K562 (cell line): ENCODE measurements around the gene PIKFYVE. TPM values are rescaled to one million over a fixed set of nuclear protein-coding genes. Genes with fewer than 3 reads are reported as not detected.

Experiments used
- ATAC-seq: fragments of 200-7000 bp; cut with Tn5 transposase; 3 replicates; pipeline ENCODE4 v1.9.1; 2020; ENCODE audit warnings: moderate library complexity
- Bru-seq: library from RNA; stranded (reverse); fragments of 400-500 nt; gene quantifications from one replicate; lab custom pipeline; 2021; lab: Mats Ljungman, UMichigan
- BruChase-seq, 2 experiments: library from RNA; stranded (reverse); fragments of 400-500 nt; gene quantifications; one replicate each; lab custom pipeline; 2021; lab: Mats Ljungman, UMichigan
- BruUV-seq: library from RNA; stranded (reverse); fragments of 400-500 nt; replicated peaks from 2 replicates; lab custom pipeline; 2021; lab: Mats Ljungman, UMichigan
- CTCF ChIA-PET: fragments of 300-600 bp; formaldehyde crosslinking; extraction: SDS; loops from one replicate; lab custom pipeline; 2021; ENCODE audit warnings: low intra/inter-chr PET ratio; lab: Yijun Ruan, JAX
- POLR2A ChIA-PET: fragments of 300-600, 350-650 bp; sonication (Branson Sonifier 250); formaldehyde crosslinking; extraction: SDS; loops from one replicate; lab custom pipeline; 2021; ENCODE audit warnings: antibody characterized with exemption, inconsistent platforms; lab: Yijun Ruan, JAX
- DNase-seq, 4 experiments: peaks; one replicate each; pipeline versions ENCODE4 v3.0.0 to v3.0.0-alpha.2; 2011 to 2018; ENCODE audit warnings: low spot score in 3 of 4, mixed read lengths in 3 of 4; ENCODE audit errors: extremely low read depth in 1 of 4
- FAIRE-seq: peaks from 2 replicates; lab custom pipeline; 2011; peaks lifted over from hg19 to GRCh38; lab: Jason Lieb, UNC
- H2AFZ ChIP-seq: 2 replicates; pipeline ENCODE4 v1.6.0; 2011; ENCODE audit warnings: low read depth, low read length, control low read depth, inconsistent platforms
- H3K27ac ChIP-seq: fragments of 200-600 bp; 3 replicates; pipeline ENCODE4 v1.8.0; 2011; ENCODE audit warnings: low read depth, mild to moderate bottlenecking, control low read depth, inconsistent platforms, low read length, moderate library complexity, mixed read lengths; ENCODE audit errors: extremely low read depth
- H3K27me3 ChIP-seq, 2 experiments: fragments of 300-600 bp in 1 of 2; 2 replicates in 1 of 2; 3 replicates in 1 of 2; pipeline versions ENCODE4 v1.6.0 to v1.8.0; 2011; ENCODE audit warnings: inconsistent platforms in 2 of 2, low read length in 2 of 2, mild to moderate bottlenecking in 1 of 2, mixed read lengths in 1 of 2, moderate library complexity in 1 of 2; ENCODE audit not compliant: control insufficient read depth in 2 of 2, insufficient read depth in 2 of 2
- H3K36me3 ChIP-seq: fragments of 300-600 bp; 3 replicates; pipeline ENCODE4 v1.8.0; 2011; ENCODE audit warnings: mild to moderate bottlenecking, low read length, inconsistent platforms; ENCODE audit not compliant: control insufficient read depth, insufficient read depth
- H3K4me1 ChIP-seq, 2 experiments: fragments of 200-600 bp in 1 of 2; replicated peaks in 1 of 2; 2 replicates in 1 of 2; 3 replicates in 1 of 2; pipeline versions ENCODE4 v1.5.1 to v1.8.0; 2011; ENCODE audit warnings: inconsistent platforms in 2 of 2, low read length in 2 of 2, mild to moderate bottlenecking in 1 of 2, mixed read lengths in 1 of 2, moderate library complexity in 1 of 2; ENCODE audit not compliant: control insufficient read depth in 2 of 2, insufficient read depth in 2 of 2
- H3K4me2 ChIP-seq: 2 replicates; pipeline ENCODE4 v1.6.1; 2011; ENCODE audit warnings: low read length, control low read depth, inconsistent platforms, mixed read lengths; ENCODE audit not compliant: insufficient read depth
- H3K4me3 ChIP-seq: fragments of 200-600 bp; sonication (generic), shearing (Covaris generic); 2 replicates; pipeline ENCODE4 v1.5.1; 2016; ENCODE audit warnings: control low read depth, inconsistent platforms
- H3K79me2 ChIP-seq: fragments of 200-600 bp; 3 replicates; pipeline ENCODE4 v1.8.0; 2011; ENCODE audit warnings: low read length, inconsistent platforms; ENCODE audit not compliant: control insufficient read depth, insufficient read depth
- H3K9ac ChIP-seq, 2 experiments: 2 replicates each; pipeline versions ENCODE4 v1.6.0 to v1.6.1; 2011; ENCODE audit warnings: low read depth in 2 of 2, low read length in 2 of 2, control low read depth in 1 of 2, inconsistent platforms in 1 of 2, mild to moderate bottlenecking in 1 of 2, mixed read lengths in 1 of 2; ENCODE audit not compliant: insufficient read depth in 1 of 2
- H3K9me1 ChIP-seq: one replicate; pipeline ENCODE4 v1.6.0; 2011; ENCODE audit warnings: inconsistent platforms, mild to moderate bottlenecking, low read length, moderate library complexity; ENCODE audit not compliant: control insufficient read depth, insufficient read depth
- H3K9me3 ChIP-seq: replicated peaks from 2 replicates; pipeline ENCODE4 v1.5.1; 2011; ENCODE audit warnings: low read depth, low read length, inconsistent platforms; ENCODE audit not compliant: control insufficient read depth, insufficient read depth
- H4K20me1 ChIP-seq: replicated peaks from 2 replicates; pipeline ENCODE4 v1.6.1; 2011; ENCODE audit warnings: low read length, inconsistent platforms, mixed read lengths; ENCODE audit not compliant: control insufficient read depth, insufficient read depth
- ARID2 ChIP-seq: fragments of 450-650 bp; IDR thresholded peaks from 2 replicates; pipeline ENCODE4 v1.6.1; 2017; ENCODE audit warnings: antibody characterized with exemption, mild to moderate bottlenecking
- ETV6 ChIP-seq, 3 experiments: fragments of 150-350 bp in 1 of 3; sonication (generic) in 1 of 3; formaldehyde crosslinking in 1 of 3; IDR thresholded peaks; 2 replicates each; pipeline versions ENCODE4 v1.6.1 to v1.8.0; 2014 to 2022; ENCODE audit warnings: borderline replicate concordance in 2 of 3, low read depth in 2 of 3, antibody characterized with exemption in 1 of 3, low read length in 1 of 3, mild to moderate bottlenecking in 1 of 3, missing genetic modification reagents in 1 of 3
- POLR2B ChIP-seq: fragments of 450-650 bp; IDR thresholded peaks from 2 replicates; pipeline ENCODE4 v1.6.1; 2018; ENCODE audit warnings: low read depth; ENCODE audit not compliant: partially characterized antibody
- ZC3H4 ChIP-seq: sonication (generic); formaldehyde crosslinking; IDR thresholded peaks from 2 replicates; pipeline ENCODE4 v1.9.0; 2021; ENCODE audit warnings: missing genetic modification reagents, borderline replicate concordance
- ZFP36 ChIP-seq: fragments of 150-350 bp; IDR thresholded peaks from 2 replicates; pipeline ENCODE4 v1.6.1; 2018; ENCODE audit warnings: low read length, low read depth; ENCODE audit not compliant: partially characterized antibody
- ZNF696 ChIP-seq: fragments of 250-450 bp; sonication (Bioruptor Pico); conservative IDR thresholded peaks from 2 replicates; pipeline ENCODE4 v1.4.0; 2020; ENCODE audit warnings: mild to moderate bottlenecking, moderate library complexity
- WGBS: fragments of 100-300 bp; shearing (Covaris generic); methylation state at CpG from one replicate; pipeline ENCODE4 v1.1.6; 2016; ENCODE audit warnings: low coverage, mixed read lengths; ENCODE audit not compliant: insufficient coverage; ENCODE audit errors: missing lambda C conversion rate; 5-methylcytosine and 5-hydroxymethylcytosine counted together
- in situ Hi-C: fragments of 300-500 bp; cut with MboI; formaldehyde crosslinking; loops from 4 replicates; pipeline ENCODE4 v1.15.0; 2018; ENCODE audit warnings: inconsistent platforms, mixed read lengths
- intact Hi-C: fragments of 100-400 bp; cut with micrococcal nuclease; formaldehyde crosslinking; loops from 2 replicates; pipeline ENCODE4 v1.14.2; 2022
- long read RNA-seq, 3 experiments: library from polyadenylated mRNA in 2 of 3; library from RNA in 1 of 3; unstranded in 2 of 3; stranded (forward) in 1 of 3; transcript quantifications; one replicate each; pipeline ENCODE4 v2.0.0, GENCODE V29; 2019 to 2022
- polyA minus RNA-seq, 3 experiments: library from RNA; depleted of rRNA, polyadenylated mRNA; stranded (reverse); fragments of >200 nt; gene quantifications; 2 replicates each; pipeline ENCODE4 v1.2.3, GENCODE V29; 2011
- polyA plus RNA-seq, 8 experiments: library from polyadenylated mRNA; depleted of rRNA in 4 of 8; stranded (reverse) in 5 of 8; unstranded in 3 of 8; fragments of >200 nt; fragmentation: Nextera tagmentation in 2 of 8; fragmentation: Illumina TruSeq in 1 of 8; extraction: Ambion mirVana in 2 of 8; extraction: Trizol in 1 of 8; gene quantifications; 2 replicates each; pipeline versions ENCODE4 v1.2.1 to v1.2.3, GENCODE V29; 2011 to 2014; ENCODE audit warnings: inconsistent platforms in 1 of 8, missing spikeins in 1 of 8
- total RNA-seq, 7 experiments: library from RNA; depleted of rRNA in 6 of 7; stranded (reverse); fragments of >200 nt in 6 of 7; fragmentation: Illumina TruSeq in 2 of 7; extraction: Trizol in 2 of 7; gene quantifications; 2 replicates each; pipeline versions ENCODE4 v1.2.1 to v1.2.3, GENCODE V29; 2011 to 2021; ENCODE audit warnings: low replicate concordance in 1 of 7
- TF ChIP-seq, protein P1 (sequence below): sonication (generic); formaldehyde crosslinking; IDR thresholded peaks from 2 replicates; pipeline ENCODE4 v1.8.0; 2022; ENCODE audit warnings: mild to moderate bottlenecking, missing genetic modification reagents

The PIKFYVE gene, protein sequence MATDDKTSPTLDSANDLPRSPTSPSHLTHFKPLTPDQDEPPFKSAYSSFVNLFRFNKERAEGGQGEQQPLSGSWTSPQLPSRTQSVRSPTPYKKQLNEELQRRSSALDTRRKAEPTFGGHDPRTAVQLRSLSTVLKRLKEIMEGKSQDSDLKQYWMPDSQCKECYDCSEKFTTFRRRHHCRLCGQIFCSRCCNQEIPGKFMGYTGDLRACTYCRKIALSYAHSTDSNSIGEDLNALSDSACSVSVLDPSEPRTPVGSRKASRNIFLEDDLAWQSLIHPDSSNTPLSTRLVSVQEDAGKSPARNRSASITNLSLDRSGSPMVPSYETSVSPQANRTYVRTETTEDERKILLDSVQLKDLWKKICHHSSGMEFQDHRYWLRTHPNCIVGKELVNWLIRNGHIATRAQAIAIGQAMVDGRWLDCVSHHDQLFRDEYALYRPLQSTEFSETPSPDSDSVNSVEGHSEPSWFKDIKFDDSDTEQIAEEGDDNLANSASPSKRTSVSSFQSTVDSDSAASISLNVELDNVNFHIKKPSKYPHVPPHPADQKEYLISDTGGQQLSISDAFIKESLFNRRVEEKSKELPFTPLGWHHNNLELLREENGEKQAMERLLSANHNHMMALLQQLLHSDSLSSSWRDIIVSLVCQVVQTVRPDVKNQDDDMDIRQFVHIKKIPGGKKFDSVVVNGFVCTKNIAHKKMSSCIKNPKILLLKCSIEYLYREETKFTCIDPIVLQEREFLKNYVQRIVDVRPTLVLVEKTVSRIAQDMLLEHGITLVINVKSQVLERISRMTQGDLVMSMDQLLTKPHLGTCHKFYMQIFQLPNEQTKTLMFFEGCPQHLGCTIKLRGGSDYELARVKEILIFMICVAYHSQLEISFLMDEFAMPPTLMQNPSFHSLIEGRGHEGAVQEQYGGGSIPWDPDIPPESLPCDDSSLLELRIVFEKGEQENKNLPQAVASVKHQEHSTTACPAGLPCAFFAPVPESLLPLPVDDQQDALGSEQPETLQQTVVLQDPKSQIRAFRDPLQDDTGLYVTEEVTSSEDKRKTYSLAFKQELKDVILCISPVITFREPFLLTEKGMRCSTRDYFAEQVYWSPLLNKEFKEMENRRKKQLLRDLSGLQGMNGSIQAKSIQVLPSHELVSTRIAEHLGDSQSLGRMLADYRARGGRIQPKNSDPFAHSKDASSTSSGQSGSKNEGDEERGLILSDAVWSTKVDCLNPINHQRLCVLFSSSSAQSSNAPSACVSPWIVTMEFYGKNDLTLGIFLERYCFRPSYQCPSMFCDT (N-terminal part only)
- total RNA-seq (2011; cell fraction: chromatin; rRNA removed; ENCODE audit: low replicate concordance), result 74.2 and 145 TPM in 2 replicates
- 25.2 and 33.8 TPM in 2 replicates for total RNA-seq (2011; cell fraction: nucleolus; rRNA removed)
- 50.8 and 66.7 TPM in 2 replicates for total RNA-seq (2011; cell fraction: nucleoplasm; rRNA removed)
- total RNA-seq (2014; rRNA removed) (14.4 and 14.9 TPM in 2 replicates), total RNA-seq (2014; rRNA removed; fragmentation: Illumina TruSeq; extraction: Trizol) (22.7 and 24.8 TPM in 2 replicates), total RNA-seq (2015; rRNA removed; fragmentation: Illumina TruSeq; extraction: Trizol) (18.9 and 19.1 TPM in 2 replicates), total RNA-seq (2021) (17.1 and 19.0 TPM in 2 replicates), polyA plus RNA-seq (2011; rRNA removed) (18.4 and 25.6 TPM in 2 replicates), polyA plus RNA-seq (2014; fragmentation: Illumina TruSeq; extraction: Trizol) (14.5 and 16.7 TPM in 2 replicates), polyA plus RNA-seq (2014; fragmentation: Nextera tagmentation; extraction: Ambion mirVana) (1 to 10 TPM; 3.6 to 3.7 TPM), polyA plus RNA-seq (2014; rRNA removed) (11.5 and 11.8 TPM in 2 replicates), polyA minus RNA-seq (2011; rRNA and poly(A)+ RNA removed) (57.8 and 62.6 TPM in 2 replicates), Bru-seq, nascent RNA (percentile 83 among the genes with signal in this experiment), BruChase-seq, experiment 1, labeled RNA remaining after a 2-hour chase (percentile 90 among the genes with signal in this experiment), BruChase-seq, experiment 2, labeled RNA remaining after a 6-hour chase (percentile 93 among the genes with signal in this experiment)
- polyA plus RNA-seq (2011; cell fraction: cytosol; rRNA removed), result 6.2 and 11.1 TPM in 2 replicates
- polyA plus RNA-seq (2011; cell fraction: nucleus; rRNA removed), result 23.8 and 27.2 TPM in 2 replicates
- polyA plus RNA-seq (2012), result 9.0 and 11.3 TPM in 2 replicates
- polyA minus RNA-seq (2011; cell fraction: cytosol; rRNA and poly(A)+ RNA removed), result 18.7 and 22.4 TPM in 2 replicates
- 46.2 and 82.2 TPM in 2 replicates for polyA minus RNA-seq (2011; cell fraction: nucleus; rRNA and poly(A)+ RNA removed)
- long read RNA-seq, experiment 1, partial matches to known transcripts, result 15 of 33 reads
- long read RNA-seq, experiment 1, other reads (novel, unspliced or antisense), result 18 of 33 reads
- long read RNA-seq, experiment 2, partial matches to known transcripts, result 0 of 6 reads
- long read RNA-seq, experiment 2, other reads (novel, unspliced or antisense), result 6 of 6 reads
- long read RNA-seq, experiment 3, partial matches to known transcripts, result 1 of 1 reads
- long read RNA-seq, experiment 3, other reads (novel, unspliced or antisense), result 0 of 1 reads

DNA sequence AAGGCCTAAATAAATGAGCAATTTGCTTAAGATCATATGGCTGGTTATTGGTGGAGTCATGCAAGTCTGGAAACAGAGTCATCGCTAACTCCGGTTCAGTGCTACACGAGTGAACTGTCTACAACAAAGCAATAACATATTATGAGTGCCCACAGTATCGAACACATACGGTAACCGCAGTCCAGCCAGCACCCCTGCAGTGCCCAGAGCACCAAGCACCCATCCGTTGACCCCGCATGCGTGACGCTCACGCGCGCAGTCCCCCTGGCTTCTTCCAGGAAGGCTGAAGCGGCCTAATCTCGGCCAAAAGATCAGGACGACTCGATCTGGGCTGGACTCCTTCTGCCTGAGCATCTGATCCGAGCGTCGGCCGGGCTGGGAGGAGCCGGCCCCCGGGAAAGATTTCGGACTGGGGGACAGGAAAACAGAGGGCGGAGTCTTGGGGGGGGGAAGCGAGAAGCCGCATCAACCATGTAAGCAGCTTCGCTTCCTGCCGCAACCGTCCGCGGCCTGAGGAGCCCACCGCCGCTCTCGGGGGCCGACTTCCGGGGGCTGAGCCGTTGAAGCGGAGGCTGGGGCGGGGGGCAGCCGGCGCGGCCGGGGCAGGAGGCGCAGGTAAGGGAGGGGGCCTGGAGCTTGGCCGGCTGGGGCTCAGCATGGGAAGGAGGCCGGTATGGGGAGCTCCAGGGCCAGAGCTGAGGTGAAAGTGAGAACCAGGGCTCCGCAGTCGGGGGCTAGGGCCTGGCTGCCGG lies at the start of gene PIKFYVE:
PIKFYVE (plus strand) TSS at position 455 of the 752 bp plus-strand sequence. CDS start 5,265 bp downstream, outside the sequence.
- BruUV-seq, result no TSS peak
- H3K4me2 ChIP-seq, result peak within 1 kb of the TSS; percentile 84
- H3K27ac ChIP-seq, result peak within 1 kb of the TSS; percentile 77
- H3K36me3 ChIP-seq, result peaks cover 3% of the 10 kb centered on the region; the same call in 1 of the 3 replicates
- no peaks in the 10 kb centered on the region; the same call in 1 of the 2 replicates for H4K20me1 ChIP-seq
- intact Hi-C loops (loop anchor here (1.0 to 5.0 kb wide), 3 partner anchors 11 to 164 kb away; partner anchors contain the start of gene IDH1), in situ Hi-C loops (no loop called here)
- H3K27me3 ChIP-seq, result no peaks in the 10 kb centered on the region
- ChIA-PET CTCF (no interaction called here), POLR2A (interaction anchor here (0.6 to 4.2 kb wide), 4 partner anchors 9 to 189 kb away, joined by 3 to 21 read pairs (median 4); partner anchors contain the start of gene IDH1)
- WGBS, result 0% methylated on average over 22 of the region's 50 CpGs
- peaks cover 4 to 7% of the 10 kb centered on the region in 2 experiments; a peak in 4 of 5 replicates for H3K4me1 ChIP-seq
- H2AFZ ChIP-seq, result peak within 1 kb of the TSS; percentile 95
- FAIRE-seq (peak; percentile 96), DNase-seq (peak; percentile 81 to 96 (median 90)), ATAC-seq (peak; percentile 89)
- H3K79me2 ChIP-seq, result peaks cover 43% of the 10 kb centered on the region
- H3K4me3 ChIP-seq, result peak within 1 kb of the TSS; percentile 96
- H3K9ac ChIP-seq, result peak within 1 kb of the TSS; percentile 87 to 96
- no peaks in the 10 kb centered on the region; the same call in 1 of the 2 replicates for H3K9me3 ChIP-seq
- H3K9me1 ChIP-seq, result no peaks in the 10 kb centered on the region
- TF ChIP-seq ZC3H4 (CRISPR knock-in tag) (no peak), POLR2B (peak; percentile 73), ZFP36 (no peak), ZNF696 (CRISPR knock-in tag) (no peak), ETV6 (IDR thresholded peaks at IDR 0.05; ENCODE audit: borderline replicate concordance in 1 of 2, low read depth in 2 of 2, low read length in 1 of 2) (peak in 1 of 2 experiments; percentile 51; a peak in 1 of 4 replicates), ETV6 (CRISPR knock-in tag; IDR thresholded peaks at IDR 0.05; ENCODE audit: borderline replicate concordance) (no peak), ARID2 (no peak)
- TF ChIP-seq, protein P1, sequence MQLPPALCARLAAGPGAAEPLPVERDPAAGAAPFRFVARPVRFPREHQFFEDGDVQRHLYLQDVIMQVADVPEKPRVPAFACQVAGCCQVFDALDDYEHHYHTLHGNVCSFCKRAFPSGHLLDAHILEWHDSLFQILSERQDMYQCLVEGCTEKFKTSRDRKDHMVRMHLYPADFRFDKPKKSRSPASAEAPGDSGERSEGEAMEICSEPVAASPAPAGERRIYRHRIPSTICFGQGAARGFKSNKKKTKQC, result no peak
